HepG2 (cell line): Measurements from ENCODE around the gene CLPTM1. TPM values are rescaled to one million over a fixed set of nuclear protein-coding genes. Genes with fewer than 3 reads are reported as not detected.
"Not testable (repeated sequence)": the region's sequence is repeated elsewhere in the genome, so short reads cannot be mapped to it uniquely, and the experiment has no call there.

ENCODE experiments used
- DNMT3B ChIP-seq: conservative IDR thresholded peaks from 2 replicates; pipeline ENCODE4 v1.6.1; 2016; ENCODE audit warnings: missing biosample characterization, control low read depth
- HNF1B ChIP-seq: sonication (generic); formaldehyde crosslinking; IDR thresholded peaks from 2 replicates; pipeline ENCODE4 v1.5.1; 2020; ENCODE audit warnings: mild to moderate bottlenecking, moderate library complexity, missing genetic modification reagents
- SKIL ChIP-seq: sonication (generic); formaldehyde crosslinking; IDR thresholded peaks from 2 replicates; pipeline ENCODE4 v1.8.0; 2022; ENCODE audit warnings: missing genetic modification reagents, mild to moderate bottlenecking, moderate library complexity, borderline replicate concordance
- SOX6 ChIP-seq, 2 experiments: fragments of 450-650 bp in 1 of 2; sonication (generic) in 1 of 2; formaldehyde crosslinking in 1 of 2; IDR thresholded peaks; 2 replicates each; pipeline versions ENCODE4 v1.4.0 to v1.6.1; 2017 to 2020; ENCODE audit warnings: antibody characterized with exemption in 1 of 2, mild to moderate bottlenecking in 1 of 2, missing genetic modification reagents in 1 of 2
- THRA ChIP-seq: sonication (generic); formaldehyde crosslinking; IDR thresholded peaks from 2 replicates; pipeline ENCODE4 v1.4.0; 2020; ENCODE audit warnings: missing genetic modification reagents, borderline replicate concordance
- ZNF317 ChIP-seq: sonication (generic); formaldehyde crosslinking; IDR thresholded peaks from 2 replicates; pipeline ENCODE4 v1.5.0; 2020; ENCODE audit warnings: mild to moderate bottlenecking, missing genetic modification reagents
- ZNF441 ChIP-seq: sonication (generic); formaldehyde crosslinking; IDR thresholded peaks from 2 replicates; pipeline ENCODE4 v1.7.0; 2021; ENCODE audit warnings: missing genetic modification reagents, borderline replicate concordance
- ZNF770 ChIP-seq: sonication (generic); formaldehyde crosslinking; IDR thresholded peaks from 2 replicates; pipeline ENCODE4 v1.5.0; 2020; ENCODE audit warnings: mild to moderate bottlenecking, missing genetic modification reagents
- polyA plus RNA-seq, 8 experiments: library from polyadenylated mRNA; depleted of rRNA in 3 of 8; stranded (reverse) in 7 of 8; unstranded in 1 of 8; fragments of >200 nt; fragmentation: Illumina TruSeq in 4 of 8; extraction: Trizol in 4 of 8; gene quantifications; 2 replicates each; pipeline versions ENCODE4 v1.2.1 to v1.2.3, GENCODE V29; 2011 to 2016; ENCODE audit warnings: low read depth in 4 of 8, missing spikeins in 1 of 8, mixed read lengths in 1 of 8; ENCODE audit not compliant: insufficient read depth in 1 of 8
- total RNA-seq, 5 experiments: library from RNA; depleted of rRNA; stranded (reverse); fragments of >200 nt; fragmentation: Illumina TruSeq; extraction: Trizol; gene quantifications; 2 replicates each; pipeline ENCODE4 v1.2.3, GENCODE V29; 2016; ENCODE audit warnings: low read depth in 1 of 5

CLPTM1 gene
- total and polyA plus RNA-seq, 2 of the 13 experiments (the other 11 are each of a cell fraction or from before 2014, with no cell fraction given), result 34.9 to 42.8 TPM

GRCh38 chr19:44913512-44914432 lies 41.4 kb upstream of the CLPTM1 start (continued):
- TF ChIP-seq SKIL (CRISPR knock-in tag), result peak; percentile 11; the same call in 1 of the 2 replicates
- peak; percentile 4; the same call in 1 of the 2 replicates for TF ChIP-seq ZNF770 (CRISPR knock-in tag)
- TF ChIP-seq ZNF317 (CRISPR knock-in tag), result 0 out of 2 replicates have a peak, but pooled peaks have one; percentile 12
- TF ChIP-seq ZNF441 (CRISPR knock-in tag), result 0 out of 2 replicates have a peak, but pooled peaks have one; percentile 27
- peak; percentile 77; the same call in 1 of the 2 replicates for TF ChIP-seq THRA (CRISPR knock-in tag)
- TF ChIP-seq HNF1B, result peak; percentile 37; the same call in 1 of the 2 replicates
- TF ChIP-seq DNMT3B, result 0 out of 2 replicates have a peak, but pooled peaks have one; percentile 17
- TF ChIP-seq SOX6 (IDR thresholded peaks at IDR 0.05), result not testable (repeated sequence)
- TF ChIP-seq SOX6 (CRISPR knock-in tag; IDR thresholded peaks at IDR 0.05), result peak; percentile 66
